Measurements from ENCODE around the gene SUSD3.

The SUSD3 gene

GRCh38 chr9:93080406-93080805 is 21.9 kb downstream of the SUSD3 start:
- H3K9me3 ChIP-seq (ENCODE audit: insufficient read depth, low read depth, low read length): no peaks in the 10 kb centered on the region
- no peak overlapping the region for H3K9ac ChIP-seq (ENCODE audit: low read depth, low read length)
- H3K36me3 ChIP-seq (ENCODE audit: insufficient read depth, low read length): no peaks in the 10 kb centered on the region
- no peak overlapping the region for H3K27ac ChIP-seq (ENCODE audit: low read depth, low read length)
- no peak overlapping the region for H3K4me3 ChIP-seq (ENCODE audit: low read length)
- 88% methylated on average over 9 of the region's 9 CpGs for WGBS
- H3K27me3 ChIP-seq (ENCODE audit: insufficient read depth, low read length): no peaks in the 10 kb centered on the region
- H3K4me1 ChIP-seq (ENCODE audit: insufficient read depth, low read length): no peaks in the 10 kb centered on the region

GRCh38 chr9:93081081-93081529 is 22.6 kb downstream of the SUSD3 start:
- Histone ChIP-seq H3K9me3 (ENCODE audit: insufficient read depth, low read depth, low read length) (no peaks in the 10 kb centered on the region), H3K4me1 (ENCODE audit: insufficient read depth, low read length) (no peaks in the 10 kb centered on the region), H3K9ac (ENCODE audit: low read depth, low read length) (no peak overlapping the region), H3K27me3 (ENCODE audit: insufficient read depth, low read length) (no peaks in the 10 kb centered on the region), H3K36me3 (ENCODE audit: insufficient read depth, low read length) (no peaks in the 10 kb centered on the region), H3K4me3 (ENCODE audit: low read length) (no peak overlapping the region), H3K27ac (ENCODE audit: low read depth, low read length) (no peak overlapping the region)
- WGBS: 94% methylated on average over 10 of the region's 10 CpGs

GRCh38 chr9:93081931-93082330 is 23.4 kb downstream of the SUSD3 start:
- WGBS: 93% methylated on average over 3 of the region's 3 CpGs
- Histone ChIP-seq H3K4me1 (ENCODE audit: insufficient read depth, low read length) (no peaks in the 10 kb centered on the region), H3K36me3 (ENCODE audit: insufficient read depth, low read length) (no peaks in the 10 kb centered on the region), H3K9ac (ENCODE audit: low read depth, low read length) (no peak overlapping the region), H3K27ac (ENCODE audit: low read depth, low read length) (no peak overlapping the region), H3K9me3 (ENCODE audit: insufficient read depth, low read depth, low read length) (no peaks in the 10 kb centered on the region), H3K4me3 (ENCODE audit: low read length) (no peak overlapping the region), H3K27me3 (ENCODE audit: insufficient read depth, low read length) (no peaks in the 10 kb centered on the region)

- H3K27me3 ChIP-seq (ENCODE audit: insufficient read depth, low read length): no peaks in the 10 kb centered on the region
- no peaks in the 10 kb centered on the region for H3K36me3 ChIP-seq (ENCODE audit: insufficient read depth, low read length)
- H3K4me1 ChIP-seq (ENCODE audit: insufficient read depth, low read length): no peaks in the 10 kb centered on the region
- H3K9me3 ChIP-seq (ENCODE audit: insufficient read depth, low read depth, low read length): no peaks in the 10 kb centered on the region
- 83% methylated on average over 18 of the region's 18 CpGs for WGBS
- no peak overlapping the region for H3K4me3 ChIP-seq (ENCODE audit: low read length)
- no peak overlapping the region for H3K9ac ChIP-seq (ENCODE audit: low read depth, low read length)
- H3K27ac ChIP-seq (ENCODE audit: low read depth, low read length): no peak overlapping the region
These were observed 24.4 kb downstream of the SUSD3 start for GRCh38 chr9:93082841-93083411.

GRCh38 chr9:93083592-93084470 is 25.3 kb downstream of the SUSD3 start:
- 87% methylated on average over 8 of the region's 8 CpGs for WGBS
- H3K9me3 ChIP-seq (ENCODE audit: insufficient read depth, low read depth, low read length): no peaks in the 10 kb centered on the region
- H3K9ac ChIP-seq (ENCODE audit: low read depth, low read length): no peak overlapping the region
- H3K36me3 ChIP-seq (ENCODE audit: insufficient read depth, low read length): no peaks in the 10 kb centered on the region
- H3K4me3 ChIP-seq (ENCODE audit: low read length): no peak overlapping the region
- H3K27ac ChIP-seq (ENCODE audit: low read depth, low read length): no peak overlapping the region
- H3K4me1 ChIP-seq (ENCODE audit: insufficient read depth, low read length): no peaks in the 10 kb centered on the region
- H3K27me3 ChIP-seq (ENCODE audit: insufficient read depth, low read length): no peaks in the 10 kb centered on the region

GRCh38 chr9:93084471-93084881 is 26.0 kb downstream of the SUSD3 start:
- Histone ChIP-seq H3K4me3 (ENCODE audit: low read length) (no peak overlapping the region), H3K27ac (ENCODE audit: low read depth, low read length) (no peak overlapping the region), H3K36me3 (ENCODE audit: insufficient read depth, low read length) (no peaks in the 10 kb centered on the region), H3K9ac (ENCODE audit: low read depth, low read length) (no peak overlapping the region), H3K9me3 (ENCODE audit: insufficient read depth, low read depth, low read length) (no peaks in the 10 kb centered on the region), H3K27me3 (ENCODE audit: insufficient read depth, low read length) (no peaks in the 10 kb centered on the region), H3K4me1 (ENCODE audit: insufficient read depth, low read length) (no peaks in the 10 kb centered on the region)
- 96% methylated on average over 6 of the region's 6 CpGs for WGBS

GRCh38 chr9:93085676-93086075 is 27.2 kb downstream of the SUSD3 start:
- Histone ChIP-seq H3K4me1 (ENCODE audit: insufficient read depth, low read length) (no peaks in the 10 kb centered on the region), H3K4me3 (ENCODE audit: low read length) (no peak overlapping the region), H3K9ac (ENCODE audit: low read depth, low read length) (no peak overlapping the region), H3K27me3 (ENCODE audit: insufficient read depth, low read length) (no peaks in the 10 kb centered on the region), H3K36me3 (ENCODE audit: insufficient read depth, low read length) (no peaks in the 10 kb centered on the region), H3K9me3 (ENCODE audit: insufficient read depth, low read depth, low read length) (no peaks in the 10 kb centered on the region), H3K27ac (ENCODE audit: low read depth, low read length) (no peak overlapping the region)
- 91% methylated on average over 4 of the region's 4 CpGs for WGBS

GRCh38 chr9:93086447-93087224 is 28.1 kb downstream of the SUSD3 start:
- Histone ChIP-seq H3K9ac (ENCODE audit: low read depth, low read length) (no peak overlapping the region), H3K9me3 (ENCODE audit: insufficient read depth, low read depth, low read length) (no peaks in the 10 kb centered on the region), H3K27me3 (ENCODE audit: insufficient read depth, low read length) (no peaks in the 10 kb centered on the region), H3K4me1 (ENCODE audit: insufficient read depth, low read length) (no peaks in the 10 kb centered on the region), H3K27ac (ENCODE audit: low read depth, low read length) (no peak overlapping the region), H3K36me3 (ENCODE audit: insufficient read depth, low read length) (no peaks in the 10 kb centered on the region), H3K4me3 (ENCODE audit: low read length) (no peak overlapping the region)
- WGBS: 96% methylated on average over 8 of the region's 8 CpGs

- H3K9me3 ChIP-seq (ENCODE audit: insufficient read depth, low read depth, low read length): no peaks in the 10 kb centered on the region
- WGBS: 93% methylated on average over 12 of the region's 12 CpGs
- no peaks in the 10 kb centered on the region for H3K4me1 ChIP-seq (ENCODE audit: insufficient read depth, low read length)
These were observed 29.6 kb downstream of the SUSD3 start for GRCh38 chr9:93087971-93088655.

GRCh38 chr9:93088656-93089015 is 30.1 kb downstream of the SUSD3 start:
- no peaks in the 10 kb centered on the region for H3K27me3 ChIP-seq (ENCODE audit: insufficient read depth, low read length)
- no peaks in the 10 kb centered on the region for H3K9me3 ChIP-seq (ENCODE audit: insufficient read depth, low read depth, low read length)
- 93% methylated on average over 4 of the region's 4 CpGs for WGBS
- H3K36me3 ChIP-seq (ENCODE audit: insufficient read depth, low read length): no peaks in the 10 kb centered on the region
- no peak overlapping the region for H3K4me3 ChIP-seq (ENCODE audit: low read length)
- H3K4me1 ChIP-seq (ENCODE audit: insufficient read depth, low read length): no peaks in the 10 kb centered on the region
- no peak overlapping the region for H3K27ac ChIP-seq (ENCODE audit: low read depth, low read length)
- no peak overlapping the region for H3K9ac ChIP-seq (ENCODE audit: low read depth, low read length)

More at GRCh38 chr9:93087971-93088655, 29.6 kb downstream of the SUSD3 start:
- Histone ChIP-seq H3K4me3 (ENCODE audit: low read length) (no peak overlapping the region), H3K36me3 (ENCODE audit: insufficient read depth, low read length) (no peaks in the 10 kb centered on the region), H3K9ac (ENCODE audit: low read depth, low read length) (no peak overlapping the region), H3K27ac (ENCODE audit: low read depth, low read length) (no peak overlapping the region), H3K27me3 (ENCODE audit: insufficient read depth, low read length) (no peaks in the 10 kb centered on the region)

- Histone ChIP-seq H3K4me3 (ENCODE audit: low read length) (no peak overlapping the region), H3K4me1 (ENCODE audit: insufficient read depth, low read length) (no peaks in the 10 kb centered on the region), H3K9ac (ENCODE audit: low read depth, low read length) (no peak overlapping the region), H3K9me3 (ENCODE audit: insufficient read depth, low read depth, low read length) (no peaks in the 10 kb centered on the region), H3K36me3 (ENCODE audit: insufficient read depth, low read length) (no peaks in the 10 kb centered on the region), H3K27me3 (ENCODE audit: insufficient read depth, low read length) (no peaks in the 10 kb centered on the region), H3K27ac (ENCODE audit: low read depth, low read length) (no peak overlapping the region)
- 89% methylated on average over 5 of the region's 5 CpGs for WGBS
These were observed 30.5 kb downstream of the SUSD3 start for GRCh38 chr9:93089024-93089423.
